HuH-7 (cell line): Measurements from ENCODE around the gene FGD3.

Experiments
- DNase-seq: peaks from one replicate; pipeline ENCODE4 v3.0.0; 2011; ENCODE audit warnings: low spot score

The FGD3 gene

GRCh38 chr9:93054758-93055704 lies 107.7 kb downstream of the FGD3 start:
- no peak for DNase-seq

- no peak for DNase-seq
Observed at GRCh38 chr9:93057042-93057702, 109.8 kb downstream of the FGD3 start.

GRCh38 chr9:93057703-93058354 lies 110.5 kb downstream of the FGD3 start:
- DNase-seq, result no peak

- DNase-seq, result peak; percentile 85
Observed at GRCh38 chr9:93058355-93059010, 111.2 kb downstream of the FGD3 start, which contains the start of gene SUSD3. SUSD3 (plus strand) TSS chr9:93058701; CDS start chr9:93058743, 42 bp downstream.

- DNase-seq, result no peak
Observed at GRCh38 chr9:93059011-93059714, 111.8 kb downstream of the FGD3 start.

GRCh38 chr9:93059715-93060578 lies 112.6 kb downstream of the FGD3 start:
- DNase-seq, result no peak

GRCh38 chr9:93060746-93061259 lies 113.5 kb downstream of the FGD3 start:
- no peak for DNase-seq

- DNase-seq, result no peak
Observed at GRCh38 chr9:93061260-93061751, 114.0 kb downstream of the FGD3 start.

- peak; percentile 69 for DNase-seq
Observed at GRCh38 chr9:93061791-93062763, 114.8 kb downstream of the FGD3 start.

GRCh38 chr9:93064392-93065134 lies 117.2 kb downstream of the FGD3 start:
- DNase-seq, result no peak

GRCh38 chr9:93065135-93065720 lies 117.9 kb downstream of the FGD3 start:
- DNase-seq, result no peak

- DNase-seq, result no peak
Observed at GRCh38 chr9:93066978-93067603, 119.8 kb downstream of the FGD3 start.

GRCh38 chr9:93068956-93069355 lies 121.6 kb downstream of the FGD3 start:
- DNase-seq, result no peak

GRCh38 chr9:93071464-93071863 lies 124.1 kb downstream of the FGD3 start:
- DNase-seq, result peak; percentile 44

- DNase-seq, result no peak
Observed at GRCh38 chr9:93072383-93072795, 125.1 kb downstream of the FGD3 start.

- no peak for DNase-seq
Observed at GRCh38 chr9:93076101-93076791, 128.9 kb downstream of the FGD3 start.

GRCh38 chr9:93076792-93077128 lies 129.4 kb downstream of the FGD3 start:
- DNase-seq, result no peak
